Mammary epithelial cell (primary cell): ENCODE results near the gene ATP6V1G3.

Experiments
- EZH2 ChIP-seq: IDR thresholded peaks from 2 replicates; pipeline ENCODE4 v1.6.1; 2012; ENCODE audit warnings: low read length, inconsistent platforms, borderline replicate concordance
- TF ChIP-seq, protein P1 (sequence below), 2 donors: IDR thresholded peaks in 1 of 2; conservative IDR thresholded peaks in 1 of 2; 2 replicates each; pipeline ENCODE4 v1.5.1; 2011 to 2012; ENCODE audit warnings: inconsistent platforms in 2 of 2, low read length in 2 of 2, mild to moderate bottlenecking in 2 of 2, control low read depth in 1 of 2, low read depth in 1 of 2; ENCODE audit not compliant: insufficient read depth in 1 of 2; ENCODE audit errors: extremely low read depth in 1 of 2

DNA sequence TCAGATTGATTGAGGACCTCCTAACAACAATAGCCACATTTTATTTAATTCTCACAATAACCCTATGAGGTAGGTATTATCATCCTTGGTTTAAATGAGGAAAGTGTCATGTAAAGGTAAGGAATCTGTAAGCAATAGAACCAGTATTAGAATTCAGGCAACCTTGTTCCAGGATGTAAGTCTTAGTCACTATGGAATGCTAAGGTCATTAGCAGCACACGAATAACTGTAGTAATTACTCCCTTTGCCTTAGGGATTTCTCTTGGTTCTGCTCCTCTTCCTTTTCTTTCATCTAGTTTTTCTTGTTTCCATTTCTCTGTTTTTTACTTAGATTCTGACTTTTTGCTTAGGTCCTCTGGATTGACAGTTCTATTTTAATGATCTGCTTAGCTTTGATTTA, 23.1 kb upstream of the ATP6V1G3 start:
- TF ChIP-seq, protein P1, sequence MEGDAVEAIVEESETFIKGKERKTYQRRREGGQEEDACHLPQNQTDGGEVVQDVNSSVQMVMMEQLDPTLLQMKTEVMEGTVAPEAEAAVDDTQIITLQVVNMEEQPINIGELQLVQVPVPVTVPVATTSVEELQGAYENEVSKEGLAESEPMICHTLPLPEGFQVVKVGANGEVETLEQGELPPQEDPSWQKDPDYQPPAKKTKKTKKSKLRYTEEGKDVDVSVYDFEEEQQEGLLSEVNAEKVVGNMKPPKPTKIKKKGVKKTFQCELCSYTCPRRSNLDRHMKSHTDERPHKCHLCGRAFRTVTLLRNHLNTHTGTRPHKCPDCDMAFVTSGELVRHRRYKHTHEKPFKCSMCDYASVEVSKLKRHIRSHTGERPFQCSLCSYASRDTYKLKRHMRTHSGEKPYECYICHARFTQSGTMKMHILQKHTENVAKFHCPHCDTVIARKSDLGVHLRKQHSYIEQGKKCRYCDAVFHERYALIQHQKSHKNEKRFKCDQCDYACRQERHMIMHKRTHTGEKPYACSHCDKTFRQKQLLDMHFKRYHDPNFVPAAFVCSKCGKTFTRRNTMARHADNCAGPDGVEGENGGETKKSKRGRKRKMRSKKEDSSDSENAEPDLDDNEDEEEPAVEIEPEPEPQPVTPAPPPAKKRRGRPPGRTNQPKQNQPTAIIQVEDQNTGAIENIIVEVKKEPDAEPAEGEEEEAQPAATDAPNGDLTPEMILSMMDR (conservative IDR thresholded peaks at IDR 0.05 in 1 of 2, IDR thresholded peaks at IDR 0.05 in 1 of 2; ENCODE audit: extremely low read depth in 1 of 2, insufficient read depth in 1 of 2, low read depth in 1 of 2, low read length in 2 of 2): no peak
- no peak for TF ChIP-seq EZH2
